ENCODE measurements around the gene NAIF1.
"Not testable (repeated sequence)": the region's sequence is repeated elsewhere in the genome, so short reads cannot be mapped to it uniquely, and the experiment has no call there.

NAIF1 gene

GRCh38 chr9:128066713-128067644 is at the start of gene NAIF1:
TSS of gene NAIF1 (minus strand) at chr9:128067320. CDS start at chr9:128067101, 219 bp downstream.
- TF ChIP-seq ZNF274 (IDR thresholded peaks at IDR 0.05; ENCODE audit: low read depth, low read length), result no peak
- peak within 1 kb of the TSS; percentile 94 for H3K4me3 ChIP-seq (ENCODE audit: low read length)

GRCh38 chr9:128116104-128117083 is 49.3 kb upstream of the NAIF1 start:
- no peak for TF ChIP-seq ZNF274 (IDR thresholded peaks at IDR 0.05; ENCODE audit: low read depth, low read length)
- H3K4me3 ChIP-seq (ENCODE audit: low read length), result no peak overlapping the region

GRCh38 chr9:128115187-128116103 is 48.3 kb upstream of the NAIF1 start:
- no peak overlapping the region for H3K4me3 ChIP-seq (ENCODE audit: low read length)
- TF ChIP-seq ZNF274 (IDR thresholded peaks at IDR 0.05; ENCODE audit: low read depth, low read length), result no peak

GRCh38 chr9:128114326-128115186 is 47.4 kb upstream of the NAIF1 start:
- TF ChIP-seq ZNF274 (IDR thresholded peaks at IDR 0.05; ENCODE audit: low read depth, low read length), result no peak
- H3K4me3 ChIP-seq (ENCODE audit: low read length), result no peak overlapping the region

GRCh38 chr9:128113526-128114325 is 46.6 kb upstream of the NAIF1 start:
- H3K4me3 ChIP-seq (ENCODE audit: low read length), result no peak overlapping the region
- TF ChIP-seq ZNF274 (IDR thresholded peaks at IDR 0.05; ENCODE audit: low read depth, low read length), result no peak

GRCh38 chr9:128111726-128112125 is 44.6 kb upstream of the NAIF1 start:
- not testable (repeated sequence) for H3K4me3 ChIP-seq (ENCODE audit: low read length)

GRCh38 chr9:128109050-128109709 is 42.1 kb upstream of the NAIF1 start:
- no peak for TF ChIP-seq ZNF274 (IDR thresholded peaks at IDR 0.05; ENCODE audit: low read depth, low read length)
- no peak overlapping the region for H3K4me3 ChIP-seq (ENCODE audit: low read length)

- no peak for TF ChIP-seq ZNF274 (IDR thresholded peaks at IDR 0.05; ENCODE audit: low read depth, low read length)
- no peak overlapping the region for H3K4me3 ChIP-seq (ENCODE audit: low read length)
Observed at GRCh38 chr9:128108269-128109049, 41.3 kb upstream of the NAIF1 start.

- TF ChIP-seq ZNF274 (IDR thresholded peaks at IDR 0.05; ENCODE audit: low read depth, low read length), result no peak
- no peak overlapping the region for H3K4me3 ChIP-seq (ENCODE audit: low read length)
Observed at GRCh38 chr9:128107468-128108268, 40.5 kb upstream of the NAIF1 start.

GRCh38 chr9:128106940-128107467 is 39.9 kb upstream of the NAIF1 start:
- H3K4me3 ChIP-seq (ENCODE audit: low read length), result no peak overlapping the region
- no peak for TF ChIP-seq ZNF274 (IDR thresholded peaks at IDR 0.05; ENCODE audit: low read depth, low read length)

Measured in GM08714 (cell line).